Measurements from ENCODE around the gene SLC30A4. TPM values are rescaled to one million over a fixed set of nuclear protein-coding genes. Genes with fewer than 3 reads are reported as not detected.
"Not testable (repeated sequence)": the region's sequence is repeated elsewhere in the genome, so short reads cannot be mapped to it uniquely, and the experiment has no call there.

Gene SLC30A4
- 7.2 and 8.2 TPM in 2 replicates for total RNA-seq
- polyA plus RNA-seq (2012) = 5.0 TPM

GRCh38 chr15:45522328-45523165, at the start of gene SLC30A4:
TSS of gene SLC30A4 (minus strand) at chr15:45522755. CDS start at chr15:45522354, 401 bp downstream.
- DNase-seq (ENCODE audit: low read depth) = peak; percentile 81

DNA sequence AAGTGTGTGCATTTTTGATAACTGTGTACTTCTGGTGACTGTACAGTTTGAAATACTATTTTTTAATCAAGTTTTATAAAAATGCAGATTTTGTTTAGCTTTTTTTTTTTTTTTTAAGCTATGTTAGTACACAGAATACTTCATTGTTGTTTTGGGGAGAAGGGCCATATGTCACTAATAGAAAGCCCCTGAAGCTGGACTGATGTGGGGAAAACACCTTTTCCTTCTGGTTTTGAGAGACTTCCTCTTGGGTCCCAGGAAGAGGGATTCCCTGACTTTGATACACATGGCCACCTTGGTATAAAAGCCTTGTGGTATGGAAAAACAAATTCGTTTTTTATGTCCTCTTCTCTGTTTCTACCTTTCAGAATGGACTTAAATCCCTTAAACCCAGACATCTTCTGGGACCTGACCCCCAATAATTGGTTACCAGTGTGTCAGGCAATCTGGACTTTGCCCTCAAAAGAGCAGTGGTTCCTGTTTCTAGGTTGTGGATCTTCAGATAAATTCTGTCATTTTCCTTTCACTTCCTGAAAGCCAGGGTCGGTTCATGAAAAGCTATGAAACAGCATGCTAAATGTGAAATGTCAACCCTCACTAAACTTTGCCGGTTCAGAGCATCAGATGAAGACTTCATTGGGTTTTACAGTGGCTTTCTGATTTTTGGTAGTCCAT, 33.5 kb upstream of the SLC30A4 start:
- no peak for DNase-seq (ENCODE audit: low read depth)

DNA sequence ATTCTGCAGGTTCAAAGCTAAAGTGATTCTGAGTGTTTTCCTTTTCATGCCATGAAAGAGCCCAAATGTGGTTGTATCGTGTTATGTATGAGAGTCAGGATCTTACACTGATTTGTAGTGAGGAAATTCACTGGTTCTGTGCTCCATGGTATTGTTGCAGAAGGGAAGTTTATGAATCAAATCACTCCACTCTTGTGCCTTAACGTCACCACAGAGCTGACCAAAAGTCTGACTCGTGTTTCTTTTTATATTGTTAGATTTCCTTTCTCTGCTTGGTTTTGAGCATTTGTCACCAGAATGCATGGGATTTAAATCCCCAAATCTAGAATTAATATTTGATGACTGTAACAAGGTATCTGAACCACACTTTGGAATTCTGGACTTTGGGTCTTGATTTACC, 29.1 kb upstream of the SLC30A4 start:
- DNase-seq (ENCODE audit: low read depth) = peak; percentile 7

DNA sequence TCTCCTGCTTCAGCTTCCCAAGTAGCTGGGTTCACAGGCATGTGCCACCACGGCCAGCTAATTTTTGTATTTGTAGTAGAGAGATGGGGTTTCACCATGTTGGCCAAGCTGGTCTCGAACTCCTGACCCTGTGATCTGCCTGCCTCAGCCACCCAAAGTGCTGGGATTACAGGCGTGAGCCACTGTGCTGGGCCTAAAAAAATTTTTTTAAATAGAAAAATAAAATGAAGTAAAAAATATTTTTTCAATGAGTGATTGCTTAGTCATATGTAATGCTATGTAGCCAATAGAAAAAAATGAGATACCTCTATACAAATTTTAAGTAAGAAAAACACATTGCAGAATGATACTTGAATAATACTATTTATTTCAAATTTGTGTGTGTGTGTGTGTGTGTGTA, 27.9 kb upstream of the SLC30A4 start:
- no peak for DNase-seq (ENCODE audit: low read depth)

- peak; percentile 42 for DNase-seq (ENCODE audit: low read depth)
These were observed 27.1 kb upstream of the SLC30A4 start for GRCh38 chr15:45549541-45550220.

DNA sequence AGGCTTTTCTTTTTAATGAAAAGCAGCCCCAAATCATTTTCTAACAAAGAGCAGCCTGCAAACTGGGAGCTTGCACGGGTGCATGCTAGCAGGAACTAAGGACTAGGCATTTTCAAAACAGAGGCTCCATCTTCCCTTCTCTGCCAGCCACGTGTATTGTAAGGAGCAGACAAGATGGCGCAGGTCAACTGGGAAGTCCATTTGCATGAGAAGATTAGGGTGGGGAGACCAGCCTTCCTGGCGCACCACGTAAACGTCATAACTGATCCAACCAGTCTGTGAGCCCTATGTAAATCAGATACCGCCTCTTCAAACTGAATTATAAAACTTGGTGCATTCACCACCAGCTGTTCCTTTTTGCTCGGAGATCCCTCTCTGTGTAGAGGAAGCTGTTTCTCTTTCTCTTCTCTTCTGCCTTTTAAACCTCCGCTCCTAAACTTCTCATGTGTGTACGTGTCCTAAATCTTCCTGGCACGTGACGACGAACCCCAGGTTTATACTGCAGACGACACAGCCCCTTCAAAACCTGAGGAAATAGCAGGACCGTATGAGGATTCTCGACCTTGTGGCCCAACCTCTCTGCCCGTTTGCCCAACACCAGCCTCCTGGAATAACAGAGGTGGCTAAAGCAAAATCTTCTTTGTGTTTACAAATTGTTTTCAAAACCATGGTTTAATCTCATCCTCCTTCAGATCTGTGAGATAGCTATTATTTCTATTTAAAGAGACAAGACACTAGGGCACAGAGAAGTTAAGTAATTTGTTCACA, 26.4 kb upstream of the SLC30A4 start:
- no peak for DNase-seq (ENCODE audit: low read depth)

- DNase-seq (ENCODE audit: low read depth) = no peak
These were observed 24.2 kb upstream of the SLC30A4 start for GRCh38 chr15:45546789-45547188.

- DNase-seq (ENCODE audit: low read depth) = no peak
These were observed 21.9 kb upstream of the SLC30A4 start for GRCh38 chr15:45544266-45545023.

DNA sequence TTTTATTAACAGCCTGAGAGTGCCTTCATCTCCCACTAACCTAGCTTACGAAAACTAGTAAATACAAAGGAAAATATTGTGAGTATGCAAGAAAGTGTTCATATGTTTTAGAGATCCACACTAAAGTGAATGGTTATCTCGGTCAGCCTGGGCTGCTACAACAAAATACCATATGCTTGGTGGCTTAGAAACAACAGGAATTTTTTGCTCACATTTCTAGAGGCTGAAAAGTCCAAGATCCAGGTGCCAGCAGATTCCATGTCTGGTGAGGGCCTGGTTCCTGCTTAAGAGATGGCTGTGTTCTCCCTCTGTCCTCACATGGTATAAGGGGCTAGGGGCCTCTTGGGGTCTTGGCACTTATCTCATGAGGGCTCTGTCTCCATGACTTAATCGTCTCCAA, 20.5 kb upstream of the SLC30A4 start:
- DNase-seq (ENCODE audit: low read depth) = no peak

GRCh38 chr15:45540531-45540930, 18.0 kb upstream of the SLC30A4 start:
- no peak for DNase-seq (ENCODE audit: low read depth)

DNA sequence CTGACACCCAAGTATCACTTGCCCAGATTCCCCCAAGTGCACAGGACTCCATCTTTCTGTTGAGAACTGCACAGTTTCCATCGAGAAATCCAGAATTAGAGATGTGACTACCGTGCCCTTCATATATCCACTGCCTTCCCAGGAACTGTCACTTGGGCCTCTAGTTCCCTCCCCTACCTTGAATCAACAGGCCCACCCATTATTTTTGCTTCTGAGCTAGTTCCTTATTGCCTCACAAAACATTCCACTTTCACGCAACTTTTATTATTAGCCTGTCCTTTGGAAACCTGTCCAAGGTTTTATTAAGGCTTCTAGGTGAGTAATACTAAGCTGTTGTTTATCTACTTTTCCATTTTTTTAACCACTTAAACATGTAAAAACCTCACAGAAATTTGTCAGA, 17.1 kb upstream of the SLC30A4 start:
- no peak for DNase-seq (ENCODE audit: low read depth)

DNA sequence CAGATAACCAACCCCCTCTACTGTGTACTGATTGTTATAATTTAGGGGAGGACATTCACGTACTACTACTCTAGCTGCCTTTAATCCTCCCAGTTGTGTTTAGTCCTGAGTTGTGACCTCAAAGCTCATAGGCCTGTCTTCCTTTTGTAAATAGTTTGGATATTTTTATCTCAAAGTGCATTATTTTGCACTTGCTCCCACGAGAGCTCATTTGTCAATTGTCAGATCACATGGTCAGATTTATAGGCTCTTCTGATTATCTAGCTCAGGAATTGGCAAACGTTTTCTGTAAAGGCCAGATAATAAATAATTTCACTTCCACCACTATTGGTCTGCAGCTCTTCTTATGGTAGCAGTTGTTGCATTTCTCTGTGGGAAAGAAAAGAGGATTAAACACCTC, 14.4 kb upstream of the SLC30A4 start:
- DNase-seq (ENCODE audit: low read depth) = no peak

GRCh38 chr15:45535486-45536042, 13.0 kb upstream of the SLC30A4 start:
- no peak for DNase-seq (ENCODE audit: low read depth)

- no peak for DNase-seq (ENCODE audit: low read depth)
These were observed 12.3 kb upstream of the SLC30A4 start for GRCh38 chr15:45534821-45535220.

GRCh38 chr15:45532892-45533291, 10.3 kb upstream of the SLC30A4 start:
- DNase-seq (ENCODE audit: low read depth) = not testable (repeated sequence)

- DNase-seq (ENCODE audit: low read depth) = no peak
These were observed 7.1 kb upstream of the SLC30A4 start for GRCh38 chr15:45529613-45530012.

- DNase-seq (ENCODE audit: low read depth) = no peak
These were observed 4.5 kb upstream of the SLC30A4 start for GRCh38 chr15:45527086-45527485.

- DNase-seq (ENCODE audit: low read depth) = no peak
These were observed 558 bp upstream of the SLC30A4 start for GRCh38 chr15:45523166-45523460.

DNA sequence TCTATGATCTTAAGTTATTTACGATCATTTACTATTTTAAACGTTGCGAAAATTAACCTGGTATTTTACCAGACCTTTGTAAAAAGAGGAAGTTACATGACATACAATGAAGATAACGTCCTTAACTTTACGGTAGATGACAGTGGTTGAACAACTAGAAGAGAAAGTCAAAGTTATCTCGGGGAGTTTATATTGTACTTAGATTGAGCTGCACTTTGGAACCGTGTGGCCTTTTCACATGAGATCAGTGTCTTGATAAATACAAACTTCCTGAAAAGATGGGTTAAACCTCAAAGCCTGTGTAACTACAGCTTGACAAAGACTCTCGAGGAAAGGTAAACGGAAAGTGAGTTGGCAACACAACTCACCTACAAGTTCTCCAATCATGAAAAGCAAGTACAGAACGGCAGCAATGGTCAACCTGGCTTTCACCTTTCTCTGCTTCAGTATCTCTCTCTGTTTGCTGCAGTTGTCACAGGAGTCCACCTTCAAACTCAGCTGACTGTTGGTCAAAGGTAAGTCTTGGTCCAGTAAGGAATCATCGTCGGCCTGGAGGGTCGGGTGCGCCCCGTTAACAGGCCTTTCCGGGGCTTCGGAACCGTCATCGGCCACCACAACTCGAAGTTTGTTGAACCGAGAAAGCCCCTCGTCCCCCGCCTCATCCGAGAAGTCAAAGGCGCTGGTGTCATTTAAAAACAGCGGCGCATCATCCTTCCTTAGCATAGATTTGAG, 793 bp downstream of the SLC30A4 start:
- DNase-seq (ENCODE audit: low read depth) = no peak

Data from myocyte (in vitro differentiated cells).